ENCODE measurements around the gene GRIN2D. TPM values are rescaled to one million over a fixed set of nuclear protein-coding genes. Genes with fewer than 3 reads are reported as not detected.

The GRIN2D gene
- total and polyA plus RNA-seq, 2 experiments from 2014 or later, result 3.2 to 3.5 TPM

- Histone ChIP-seq H3K4me1 (ENCODE audit: low read depth) (peaks cover 4% of the 10 kb centered on the region), H3K27ac (no peak overlapping the region), H3K4me3 (no peak overlapping the region), H3K36me3 (no peaks in the 10 kb centered on the region), H3K9me3 (ENCODE audit: low read depth) (no peaks in the 10 kb centered on the region), H3K27me3 (no peaks in the 10 kb centered on the region)
- DNase-seq (ENCODE audit: low read depth in 1 of 2, low spot score in 1 of 2), result no peak
- no peak for TF ChIP-seq CTCF (IDR thresholded peaks at IDR 0.05; ENCODE audit: low read depth, low read length)
Measured at GRCh38 chr19:48359123-48359522, 34.3 kb upstream of the GRIN2D start.

GRCh38 chr19:48361912-48362311 lies 31.6 kb upstream of the GRIN2D start:
- H3K4me3 ChIP-seq, result no peak overlapping the region

GRCh38 chr19:48362716-48363499 lies 30.6 kb upstream of the GRIN2D start:
- TF ChIP-seq CTCF (IDR thresholded peaks at IDR 0.05; ENCODE audit: low read depth, low read length), result no peak
- Histone ChIP-seq H3K27ac (peak overlapping the region; percentile 82), H3K4me1 (ENCODE audit: low read depth) (peaks cover 4% of the 10 kb centered on the region), H3K27me3 (no peaks in the 10 kb centered on the region), H3K36me3 (no peaks in the 10 kb centered on the region), H3K4me3 (peak overlapping the region; percentile 19), H3K9me3 (ENCODE audit: low read depth) (no peaks in the 10 kb centered on the region)
- peak; percentile 96 to 98 for DNase-seq (ENCODE audit: low read depth in 1 of 2, low spot score in 1 of 2)

More at GRCh38 chr19:48361912-48362311, 31.6 kb upstream of the GRIN2D start:
- Histone ChIP-seq H3K27me3 (no peaks in the 10 kb centered on the region), H3K27ac (no peak overlapping the region), H3K9me3 (ENCODE audit: low read depth) (no peaks in the 10 kb centered on the region), H3K4me1 (ENCODE audit: low read depth) (peaks cover 4% of the 10 kb centered on the region), H3K36me3 (no peaks in the 10 kb centered on the region)
- TF ChIP-seq CTCF (IDR thresholded peaks at IDR 0.05; ENCODE audit: low read depth, low read length), result no peak
- DNase-seq (ENCODE audit: low read depth in 1 of 2, low spot score in 1 of 2), result no peak

GRCh38 chr19:48363500-48363809 lies 30.0 kb upstream of the GRIN2D start:
- peak overlapping the region; percentile 82 for H3K27ac ChIP-seq
- H3K9me3 ChIP-seq (ENCODE audit: low read depth), result no peaks in the 10 kb centered on the region
- TF ChIP-seq CTCF (IDR thresholded peaks at IDR 0.05; ENCODE audit: low read depth, low read length), result no peak
- no peaks in the 10 kb centered on the region for H3K36me3 ChIP-seq
- no peaks in the 10 kb centered on the region for H3K27me3 ChIP-seq
- peak overlapping the region; percentile 19 for H3K4me3 ChIP-seq
- DNase-seq (ENCODE audit: low read depth in 1 of 2, low spot score in 1 of 2), result no peak
- H3K4me1 ChIP-seq (ENCODE audit: low read depth), result peaks cover 4% of the 10 kb centered on the region

GRCh38 chr19:48363810-48364597 lies 29.5 kb upstream of the GRIN2D start, which contains the start of the genes SYNGR4 and TMEM143:
Gene SYNGR4 (plus strand): TSS chr19:48364367. CDS start chr19:48365843, 1,476 bp downstream.
Gene TMEM143 (minus strand): TSS chr19:48363940. CDS start chr19:48363920, 20 bp downstream.
- peak within 1 kb of the TSS; percentile 82 for H3K27ac ChIP-seq
- H3K36me3 ChIP-seq, result no peaks in the 10 kb centered on the region
- no peaks in the 10 kb centered on the region for H3K9me3 ChIP-seq (ENCODE audit: low read depth)
- no peak for TF ChIP-seq CTCF (IDR thresholded peaks at IDR 0.05; ENCODE audit: low read depth, low read length)
- DNase-seq (ENCODE audit: low read depth in 1 of 2, low spot score in 1 of 2), result peak; percentile 100
- peak within 1 kb of the TSS; percentile 19 for H3K4me3 ChIP-seq
- H3K4me1 ChIP-seq (ENCODE audit: low read depth), result peaks cover 4% of the 10 kb centered on the region
- no peaks in the 10 kb centered on the region for H3K27me3 ChIP-seq

Data from cardiac muscle cell (in vitro differentiated cells and primary cell).